Measurements from ENCODE around the gene CSF2RB. TPM values are rescaled to one million over a fixed set of nuclear protein-coding genes. Genes with fewer than 3 reads are reported as not detected.

CSF2RB gene
- total and polyA plus RNA-seq, 8 donors = 2.5 to 47.5 (median 3.6) TPM

- no peaks in the 10 kb centered on the region for H3K4me1 ChIP-seq
- H3K9me3 ChIP-seq = no peaks in the 10 kb centered on the region
- H3K36me3 ChIP-seq = no peaks in the 10 kb centered on the region
- ATAC-seq (no peak), DNase-seq (no peak)
- peaks cover 0 to 26% of the 10 kb centered on the region in 2 donors for H3K27me3 ChIP-seq
- H3K27ac ChIP-seq = no peak overlapping the region
- intact Hi-C loops (cut with DNase I) = no loop called here
- H3K4me3 ChIP-seq = no peak overlapping the region
- TF ChIP-seq, protein P1, sequence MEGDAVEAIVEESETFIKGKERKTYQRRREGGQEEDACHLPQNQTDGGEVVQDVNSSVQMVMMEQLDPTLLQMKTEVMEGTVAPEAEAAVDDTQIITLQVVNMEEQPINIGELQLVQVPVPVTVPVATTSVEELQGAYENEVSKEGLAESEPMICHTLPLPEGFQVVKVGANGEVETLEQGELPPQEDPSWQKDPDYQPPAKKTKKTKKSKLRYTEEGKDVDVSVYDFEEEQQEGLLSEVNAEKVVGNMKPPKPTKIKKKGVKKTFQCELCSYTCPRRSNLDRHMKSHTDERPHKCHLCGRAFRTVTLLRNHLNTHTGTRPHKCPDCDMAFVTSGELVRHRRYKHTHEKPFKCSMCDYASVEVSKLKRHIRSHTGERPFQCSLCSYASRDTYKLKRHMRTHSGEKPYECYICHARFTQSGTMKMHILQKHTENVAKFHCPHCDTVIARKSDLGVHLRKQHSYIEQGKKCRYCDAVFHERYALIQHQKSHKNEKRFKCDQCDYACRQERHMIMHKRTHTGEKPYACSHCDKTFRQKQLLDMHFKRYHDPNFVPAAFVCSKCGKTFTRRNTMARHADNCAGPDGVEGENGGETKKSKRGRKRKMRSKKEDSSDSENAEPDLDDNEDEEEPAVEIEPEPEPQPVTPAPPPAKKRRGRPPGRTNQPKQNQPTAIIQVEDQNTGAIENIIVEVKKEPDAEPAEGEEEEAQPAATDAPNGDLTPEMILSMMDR (IDR thresholded peaks at IDR 0.05) = no peak
These were observed 37.6 kb downstream of the CSF2RB start for GRCh38 chr22:36950797-36951590.

DNA sequence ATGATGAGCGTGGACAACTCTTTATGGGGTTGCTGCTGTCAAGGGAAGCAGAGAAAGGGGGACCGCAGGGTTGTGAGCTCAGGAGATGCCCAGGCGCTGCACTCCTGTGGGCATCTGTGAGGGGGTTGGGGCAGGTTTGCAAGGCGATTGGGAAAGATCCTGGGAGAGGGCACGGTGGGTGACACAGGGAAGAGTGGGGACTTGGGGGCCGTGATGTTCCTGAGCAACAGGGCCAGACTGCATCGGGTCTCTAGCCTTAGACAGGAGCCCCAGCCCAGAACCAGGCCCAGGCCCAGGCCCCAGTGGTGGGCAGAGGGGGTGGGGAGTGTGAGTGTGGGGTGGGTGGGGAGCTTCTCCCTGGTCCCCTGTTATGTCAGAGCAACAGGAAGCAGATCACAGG lies 38.3 kb downstream of the CSF2RB start:
- no peak overlapping the region for H3K4me3 ChIP-seq
- intact Hi-C loops (cut with DNase I) = no loop called here
- TF ChIP-seq, protein P1 (IDR thresholded peaks at IDR 0.05) = no peak
- H3K4me1 ChIP-seq = no peaks in the 10 kb centered on the region
- ATAC-seq = no peak
- H3K9me3 ChIP-seq = no peaks in the 10 kb centered on the region
- H3K27ac ChIP-seq = no peak overlapping the region
- no peak for DNase-seq
- no peaks in the 10 kb centered on the region for H3K36me3 ChIP-seq
- H3K27me3 ChIP-seq = peaks cover 0 to 26% of the 10 kb centered on the region in 2 donors

DNA sequence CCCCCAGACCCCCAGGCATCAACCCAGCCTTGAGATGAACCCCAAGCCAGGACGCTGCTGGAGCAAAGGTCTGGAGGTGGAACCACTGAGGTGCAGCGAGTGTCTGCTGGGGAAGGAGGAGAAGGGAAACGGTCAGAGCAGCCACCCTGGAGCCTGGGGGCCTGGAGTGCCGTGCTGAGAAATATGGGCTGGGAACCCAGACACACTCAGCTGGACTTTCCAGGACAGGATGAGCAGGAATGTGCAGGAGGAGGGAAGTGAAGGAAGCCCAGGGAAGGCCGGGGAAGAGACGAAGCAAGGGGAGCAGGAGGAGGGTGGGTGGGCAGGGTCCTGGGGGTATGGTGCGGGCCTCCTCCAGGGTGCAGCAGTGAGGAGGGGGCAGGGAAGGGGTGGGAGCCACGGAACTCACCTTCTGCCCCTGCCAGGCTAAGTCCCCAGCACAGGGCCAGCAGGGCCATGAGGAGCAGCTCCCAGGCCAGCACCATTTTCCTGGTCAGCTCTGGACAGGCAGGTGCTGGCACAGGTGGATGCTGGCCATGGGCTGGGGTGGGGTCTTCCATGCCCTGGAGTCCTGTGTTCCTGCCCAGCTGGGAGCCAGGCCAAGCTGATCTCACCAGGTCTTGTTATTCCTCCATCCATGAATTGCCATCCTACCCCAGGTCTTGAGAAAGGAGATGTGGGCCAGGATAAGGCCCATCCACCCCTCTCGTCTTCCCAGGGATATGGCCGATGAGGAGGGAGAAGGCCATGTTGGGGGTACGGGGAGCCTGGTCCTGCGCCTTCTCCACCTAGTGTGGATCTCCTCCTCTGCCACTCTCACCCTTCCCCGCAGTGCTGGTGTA lies 40.0 kb downstream of the CSF2RB start:
- Histone ChIP-seq H3K27ac (peak overlapping the region in 1 of 2 donors; percentile 42), H3K9me3 (no peaks in the 10 kb centered on the region), H3K27me3 (peaks cover 0 to 26% of the 10 kb centered on the region in 2 donors), H3K4me3 (no peak overlapping the region), H3K36me3 (no peaks in the 10 kb centered on the region), H3K4me1 (no peaks in the 10 kb centered on the region)
- ATAC-seq (no peak), DNase-seq (no peak)
- TF ChIP-seq, protein P1 (IDR thresholded peaks at IDR 0.05) = no peak
- intact Hi-C loops (cut with DNase I) = no loop called here

DNA sequence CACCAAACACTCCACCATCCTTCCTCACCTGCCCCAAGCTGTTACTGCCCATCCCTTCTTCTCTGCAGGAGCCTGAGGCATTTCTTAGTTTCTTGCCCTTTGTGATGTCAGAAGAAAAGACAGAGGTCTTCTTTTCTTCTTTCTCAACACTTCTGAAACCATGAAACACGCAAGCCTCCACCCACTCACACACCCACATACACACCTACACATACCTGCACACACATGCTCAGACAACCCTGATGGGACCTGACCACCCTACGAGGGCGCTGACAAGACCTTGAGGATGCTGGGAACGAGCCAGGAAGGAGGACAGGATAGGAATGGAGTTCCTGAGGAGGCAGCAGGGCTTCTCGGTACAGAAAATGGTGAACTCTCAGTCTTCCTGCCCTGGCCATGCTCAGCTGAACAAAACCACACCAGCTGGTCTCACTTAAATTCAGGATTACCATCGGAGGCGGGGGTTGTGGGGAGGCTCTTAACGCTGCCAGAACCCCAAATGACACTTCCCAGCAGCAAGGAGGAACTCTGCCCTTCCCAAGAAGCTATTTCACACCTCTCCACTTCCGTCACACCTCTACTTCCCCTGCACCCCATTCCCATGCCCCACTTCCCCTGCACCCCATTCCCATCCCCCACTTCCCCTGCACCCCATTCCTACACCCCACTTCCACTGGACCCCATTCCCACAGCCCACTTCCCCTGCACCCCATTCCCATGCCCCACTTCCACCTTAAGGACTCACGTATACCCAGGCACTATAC lies 41.0 kb downstream of the CSF2RB start:
- Histone ChIP-seq H3K27ac (peak overlapping the region in 1 of 2 donors; percentile 42), H3K9me3 (no peaks in the 10 kb centered on the region), H3K27me3 (peaks cover 0 to 31% of the 10 kb centered on the region in 2 donors), H3K36me3 (no peaks in the 10 kb centered on the region), H3K4me3 (no peak overlapping the region), H3K4me1 (no peaks in the 10 kb centered on the region)
- ATAC-seq = no peak
- TF ChIP-seq, protein P1 (IDR thresholded peaks at IDR 0.05) = no peak
- intact Hi-C loops (cut with DNase I) = no loop called here
- no peak for DNase-seq

Data from left lung (tissue), 10 donors.